ENCODE results near the gene DNAJC5. TPM values are rescaled to one million over a fixed set of nuclear protein-coding genes. Genes with fewer than 3 reads are reported as not detected.

Gene DNAJC5
- total and polyA plus RNA-seq, 2 of the 8 experiments (the other 6 are each of a cell fraction or from before 2014, with no cell fraction given) = 19.2 to 31.2 TPM

- TF ChIP-seq, protein P1, sequence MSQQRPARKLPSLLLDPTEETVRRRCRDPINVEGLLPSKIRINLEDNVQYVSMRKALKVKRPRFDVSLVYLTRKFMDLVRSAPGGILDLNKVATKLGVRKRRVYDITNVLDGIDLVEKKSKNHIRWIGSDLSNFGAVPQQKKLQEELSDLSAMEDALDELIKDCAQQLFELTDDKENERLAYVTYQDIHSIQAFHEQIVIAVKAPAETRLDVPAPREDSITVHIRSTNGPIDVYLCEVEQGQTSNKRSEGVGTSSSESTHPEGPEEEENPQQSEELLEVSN (IDR thresholded peaks at IDR 0.05) = no peak
- TF ChIP-seq EP300 (IDR thresholded peaks at IDR 0.05; ENCODE audit: borderline replicate concordance in 1 of 2, low read depth in 2 of 2, low read length in 2 of 2) = no peak
- TF ChIP-seq SP1 (IDR thresholded peaks at IDR 0.05; ENCODE audit: low read depth, low read length) = no peak
These were observed 35.7 kb upstream of the DNAJC5 start (continued) for GRCh38 chr20:63859166-63859699.

Data from H1 (cell line).